Endothelial cell of umbilical vein (primary cell): Measurements from ENCODE around the gene FGF9. TPM values are rescaled to one million over a fixed set of nuclear protein-coding genes. Genes with fewer than 3 reads are reported as not detected.

Experiments
- BruUV-seq: library from RNA; stranded (reverse); fragments of 400-500 nt; replicated peaks from 2 replicates; lab custom pipeline; 2021; lab: Mats Ljungman, UMichigan
- CTCF ChIA-PET: fragments of 300-600, 350-600 bp; sonication (Branson Sonifier 250); formaldehyde crosslinking; loops from one replicate; lab custom pipeline; 2021; ENCODE audit warnings: antibody characterized with exemption, inconsistent platforms; lab: Charles Lee
- POLR2A ChIA-PET: fragments of 300-600, 350-600 bp; sonication (Branson Sonifier 250); formaldehyde crosslinking; loops from one replicate; lab custom pipeline; 2021; ENCODE audit warnings: antibody characterized with exemption, inconsistent platforms; lab: Charles Lee
- DNase-seq: peaks from one replicate; pipeline ENCODE4 v3.0.0-alpha.2; 2011; ENCODE audit warnings: low read depth, low spot score
- FAIRE-seq: peaks from 2 replicates; lab custom pipeline; 2011; peaks lifted over from hg19 to GRCh38; lab: Jason Lieb, UNC
- H2AFZ ChIP-seq: 2 replicates; pipeline ENCODE4 v1.6.0; 2012; ENCODE audit warnings: low read depth, low read length, control low read depth, inconsistent platforms
- H3K27ac ChIP-seq: 2 replicates; pipeline ENCODE4 v1.5.1; 2011; ENCODE audit warnings: low read depth, mild to moderate bottlenecking, control low read depth, low read length, moderate library complexity; ENCODE audit not compliant: insufficient read depth
- H3K27me3 ChIP-seq, 2 experiments: 2 replicates each; pipeline versions ENCODE4 v1.6.0 to v1.6.1; 2011; ENCODE audit warnings: low read length in 2 of 2, mixed read lengths in 1 of 2; ENCODE audit not compliant: control insufficient read depth in 2 of 2, insufficient read depth in 2 of 2
- H3K36me3 ChIP-seq, 2 experiments: 2 replicates in 1 of 2; 3 replicates in 1 of 2; pipeline ENCODE4 v1.5.1; 2011; ENCODE audit warnings: low read length in 2 of 2, mild to moderate bottlenecking in 1 of 2, moderate library complexity in 1 of 2; ENCODE audit not compliant: control insufficient read depth in 2 of 2, insufficient read depth in 2 of 2; ENCODE audit errors: extremely low read depth in 1 of 2
- H3K4me1 ChIP-seq: 3 replicates; pipeline ENCODE4 v1.5.1; 2011; ENCODE audit warnings: mild to moderate bottlenecking, low read length; ENCODE audit not compliant: control insufficient read depth, insufficient read depth; ENCODE audit errors: extremely low read depth
- H3K4me2 ChIP-seq: 2 replicates; pipeline ENCODE4 v1.6.1; 2011; ENCODE audit warnings: low read length, control low read depth, mixed read lengths; ENCODE audit not compliant: insufficient read depth
- H3K4me3 ChIP-seq, 3 experiments: fragments of 200-600 bp in 1 of 3; sonication (generic), shearing (Covaris generic) in 1 of 3; replicated peaks in 1 of 3; 2 replicates each; pipeline ENCODE4 v1.5.1; 2011 to 2016; ENCODE audit warnings: control low read depth in 3 of 3, low read length in 3 of 3, mild to moderate bottlenecking in 2 of 3, inconsistent platforms in 1 of 3, low read depth in 1 of 3, moderate library complexity in 1 of 3; ENCODE audit not compliant: insufficient read depth in 1 of 3
- H3K79me2 ChIP-seq: 2 replicates; pipeline ENCODE4 v1.6.0; 2012; ENCODE audit warnings: low read length, inconsistent platforms; ENCODE audit not compliant: control insufficient read depth, insufficient read depth
- H3K9ac ChIP-seq: replicated peaks from 2 replicates; pipeline ENCODE3; 2011; ENCODE audit warnings: low read length, control low read depth; ENCODE audit not compliant: insufficient read depth; ENCODE audit errors: extremely low read depth
- H3K9me1 ChIP-seq: replicated peaks from 3 replicates; pipeline ENCODE4 v1.6.0; 2011; ENCODE audit warnings: mild to moderate bottlenecking, low read length; ENCODE audit not compliant: control insufficient read depth, insufficient read depth; ENCODE audit errors: extremely low read depth
- H3K9me3 ChIP-seq: replicated peaks from 2 replicates; pipeline ENCODE4 v1.5.1; 2012; ENCODE audit warnings: low read length, inconsistent platforms; ENCODE audit not compliant: control insufficient read depth, insufficient read depth
- H4K20me1 ChIP-seq: replicated peaks from 2 replicates; pipeline ENCODE3; 2011; ENCODE audit warnings: mild to moderate bottlenecking, low read length; ENCODE audit not compliant: control insufficient read depth, insufficient read depth; ENCODE audit errors: extremely low read depth
- EZH2 ChIP-seq: IDR thresholded peaks from 2 replicates; pipeline ENCODE4 v1.6.1; 2012; ENCODE audit warnings: borderline replicate concordance, low read depth, mild to moderate bottlenecking, moderate library complexity, low read length, inconsistent platforms; ENCODE audit not compliant: severe bottlenecking
- FOS ChIP-seq: IDR thresholded peaks from 2 replicates; pipeline ENCODE4 v1.6.1; 2011; ENCODE audit warnings: mild to moderate bottlenecking, low read length, moderate library complexity, borderline replicate concordance; ENCODE audit not compliant: insufficient read depth
- GATA2 ChIP-seq: IDR thresholded peaks from 2 replicates; pipeline ENCODE4 v1.7.0; 2011; ENCODE audit warnings: low read depth, mild to moderate bottlenecking, moderate library complexity, mixed read lengths, low read length; ENCODE audit not compliant: insufficient read length, insufficient read depth
- JUN ChIP-seq: IDR thresholded peaks from 2 replicates; pipeline ENCODE4 v1.6.1; 2011; ENCODE audit warnings: borderline replicate concordance, low read depth; ENCODE audit not compliant: insufficient read length, insufficient read depth
- MYC ChIP-seq: IDR thresholded peaks from one replicate; pipeline ENCODE4 v1.6.1; 2011; ENCODE audit warnings: mild to moderate bottlenecking, low read depth, low read length
- POLR2A ChIP-seq: IDR thresholded peaks from 2 replicates; pipeline ENCODE4 v1.6.1; 2012; ENCODE audit warnings: low read depth, mild to moderate bottlenecking, control low read depth, low read length
- POLR2AphosphoS5 ChIP-seq: IDR thresholded peaks from 2 replicates; pipeline ENCODE4 v1.6.1; 2012; ENCODE audit warnings: low read depth, mild to moderate bottlenecking, control low read depth, low read length, moderate library complexity; ENCODE audit not compliant: insufficient read depth
- dilution Hi-C: fragments of 300-500 bp; cut with MboI; formaldehyde crosslinking; loops from one replicate; pipeline ENCODE4 v1.15.0; 2019; ENCODE audit warnings: low sequenced_read_pairs; ENCODE audit not compliant: extremely low pct_ligation_motif_present
- intact Hi-C: fragments of 100-400 bp; cut with micrococcal nuclease; formaldehyde crosslinking; loops from one replicate; pipeline ENCODE4 v1.10.0; 2022
- polyA plus RNA-seq, 4 experiments: library from polyadenylated mRNA; depleted of rRNA in 3 of 4; stranded (reverse) in 3 of 4; unstranded in 1 of 4; fragments of >200 nt; gene quantifications; 2 replicates each; pipeline versions ENCODE4 v1.2.1 to v1.2.3, GENCODE V29; 2011 to 2012; ENCODE audit warnings: missing spikeins in 1 of 4
- total RNA-seq: library from RNA; stranded (reverse); gene quantifications from 2 replicates; pipeline ENCODE4 v1.2.3, GENCODE V29; 2021
- TF ChIP-seq, protein P1 (sequence below), 2 donors: IDR thresholded peaks; 1 replicate in 1 of 2; 2 replicates in 1 of 2; pipeline ENCODE4 v1.5.1; 2011; ENCODE audit warnings: low read length in 2 of 2, mild to moderate bottlenecking in 2 of 2, moderate library complexity in 2 of 2, control low read depth in 1 of 2, inconsistent platforms in 1 of 2, low read depth in 1 of 2; ENCODE audit not compliant: insufficient read depth in 1 of 2; ENCODE audit errors: extremely low read depth in 1 of 2
- TF ChIP-seq, protein P2 (sequence below): IDR thresholded peaks from 2 replicates; pipeline ENCODE4 v1.6.1; 2011; ENCODE audit not compliant: insufficient read depth, insufficient read length

The FGF9 gene
- total and polyA plus RNA-seq, 2 donors (not counting 3 experiments of a cell fraction or from before 2014, with no cell fraction given), result not detected

DNA sequence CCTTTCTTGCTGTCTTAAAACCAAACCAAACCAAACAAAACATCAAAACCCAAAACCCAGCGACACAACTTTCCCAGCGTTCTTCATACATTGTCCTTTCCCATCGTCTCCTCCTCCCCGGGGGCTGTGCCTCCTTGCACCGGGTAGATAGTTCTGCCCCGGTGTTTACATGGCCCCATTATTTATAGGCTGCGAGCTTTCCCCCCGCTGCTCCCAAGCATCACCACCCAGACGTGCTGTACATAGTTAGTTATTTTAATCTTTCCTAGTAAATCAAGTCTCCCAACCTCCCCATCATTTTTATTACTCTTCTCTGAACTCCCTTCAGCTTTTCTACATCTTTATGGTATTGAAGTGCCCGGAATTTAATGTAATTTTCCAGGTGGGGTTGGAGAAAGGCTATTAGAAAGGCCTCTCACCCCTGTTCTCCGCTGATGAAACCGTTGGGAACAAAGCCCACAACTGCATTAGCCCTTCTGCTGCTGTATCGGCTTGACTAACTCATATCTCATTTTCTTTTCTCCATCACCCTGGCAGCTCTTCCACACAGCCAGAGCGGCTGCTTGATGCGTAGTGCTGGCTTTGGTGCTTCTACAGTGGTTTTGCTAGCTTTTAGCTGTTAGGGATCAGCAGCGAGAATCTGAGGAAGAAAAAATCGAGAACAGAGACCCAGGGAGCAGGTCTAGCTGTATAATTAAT lies 53.1 kb downstream of the FGF9 start:
- Histone ChIP-seq H3K79me2 (no peaks in the 10 kb centered on the region), H3K36me3 (no peaks in the 10 kb centered on the region), H4K20me1 (no peaks in the 10 kb centered on the region), H3K9me3 (peaks cover 4% of the 10 kb centered on the region), H2AFZ (no peak overlapping the region), H3K9ac (no peak overlapping the region), H3K9me1 (no peaks in the 10 kb centered on the region), H3K27me3 (no peaks in the 10 kb centered on the region), H3K4me2 (no peak overlapping the region), H3K4me3 (no peak overlapping the region), H3K4me1 (no peaks in the 10 kb centered on the region), H3K27ac (no peak overlapping the region)
- intact Hi-C loops, result no loop called here
- no peak for FAIRE-seq
- POLR2A ChIA-PET, result no interaction called here
- no peak for DNase-seq
- BruUV-seq, result no TSS peak
- TF ChIP-seq MYC (no peak), POLR2AphosphoS5 (no peak), JUN (no peak), GATA2 (no peak), EZH2 (no peak)
- CTCF ChIA-PET, result no interaction called here
- dilution Hi-C loops, result no loop called here

DNA sequence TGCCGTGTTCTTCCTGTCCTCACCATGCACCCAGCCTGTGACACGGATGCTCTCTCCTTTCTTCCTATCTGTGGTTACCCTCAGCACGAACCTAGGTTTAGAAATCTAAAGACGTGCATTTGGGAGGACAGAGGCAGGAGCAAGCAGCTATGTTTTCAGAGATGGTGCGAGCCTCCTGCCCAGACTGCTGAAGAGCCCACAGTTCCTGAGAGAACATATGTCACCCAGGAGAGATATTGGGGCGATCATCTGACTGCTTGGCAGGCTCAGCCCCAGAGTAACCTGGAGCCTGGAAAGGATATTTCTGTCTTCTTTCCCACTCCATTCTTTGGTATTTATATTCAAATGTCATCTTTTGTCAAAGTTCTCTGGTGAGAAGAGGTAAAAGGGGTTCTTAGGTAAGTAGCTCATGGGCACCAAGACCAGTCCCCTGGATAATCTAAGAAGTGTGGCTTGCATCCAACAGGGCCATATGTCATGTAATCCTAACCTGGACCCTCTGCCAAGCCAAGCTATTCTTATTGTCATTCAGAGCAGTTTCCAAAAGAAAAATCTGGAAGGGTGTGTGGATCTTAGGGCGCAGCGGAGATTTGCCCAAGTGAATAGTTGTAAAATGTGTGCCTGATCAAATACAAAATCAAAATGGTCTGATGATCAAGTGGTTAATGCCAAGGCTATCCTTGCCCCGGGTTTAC lies 59.5 kb downstream of the FGF9 start:
- ChIA-PET POLR2A (no interaction called here), CTCF (no interaction called here)
- Histone ChIP-seq H3K9me1 (no peaks in the 10 kb centered on the region), H3K9me3 (peaks cover 1% of the 10 kb centered on the region), H2AFZ (no peak overlapping the region), H3K4me2 (no peak overlapping the region), H3K4me3 (no peak overlapping the region), H3K27me3 (no peaks in the 10 kb centered on the region), H4K20me1 (no peaks in the 10 kb centered on the region), H3K4me1 (no peaks in the 10 kb centered on the region), H3K79me2 (no peaks in the 10 kb centered on the region), H3K9ac (no peak overlapping the region), H3K36me3 (no peaks in the 10 kb centered on the region), H3K27ac (no peak overlapping the region)
- no TSS peak for BruUV-seq
- no peak for FAIRE-seq
- dilution Hi-C loops (no loop called here), intact Hi-C loops (no loop called here)
- TF ChIP-seq JUN, result no peak
- TF ChIP-seq, protein P1, sequence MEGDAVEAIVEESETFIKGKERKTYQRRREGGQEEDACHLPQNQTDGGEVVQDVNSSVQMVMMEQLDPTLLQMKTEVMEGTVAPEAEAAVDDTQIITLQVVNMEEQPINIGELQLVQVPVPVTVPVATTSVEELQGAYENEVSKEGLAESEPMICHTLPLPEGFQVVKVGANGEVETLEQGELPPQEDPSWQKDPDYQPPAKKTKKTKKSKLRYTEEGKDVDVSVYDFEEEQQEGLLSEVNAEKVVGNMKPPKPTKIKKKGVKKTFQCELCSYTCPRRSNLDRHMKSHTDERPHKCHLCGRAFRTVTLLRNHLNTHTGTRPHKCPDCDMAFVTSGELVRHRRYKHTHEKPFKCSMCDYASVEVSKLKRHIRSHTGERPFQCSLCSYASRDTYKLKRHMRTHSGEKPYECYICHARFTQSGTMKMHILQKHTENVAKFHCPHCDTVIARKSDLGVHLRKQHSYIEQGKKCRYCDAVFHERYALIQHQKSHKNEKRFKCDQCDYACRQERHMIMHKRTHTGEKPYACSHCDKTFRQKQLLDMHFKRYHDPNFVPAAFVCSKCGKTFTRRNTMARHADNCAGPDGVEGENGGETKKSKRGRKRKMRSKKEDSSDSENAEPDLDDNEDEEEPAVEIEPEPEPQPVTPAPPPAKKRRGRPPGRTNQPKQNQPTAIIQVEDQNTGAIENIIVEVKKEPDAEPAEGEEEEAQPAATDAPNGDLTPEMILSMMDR (IDR thresholded peaks at IDR 0.05; ENCODE audit: extremely low read depth in 1 of 2, insufficient read depth in 1 of 2, low read depth in 1 of 2, low read length in 2 of 2), result no peak
- no peak for TF ChIP-seq FOS
- TF ChIP-seq MYC, result no peak
- TF ChIP-seq, protein P2, sequence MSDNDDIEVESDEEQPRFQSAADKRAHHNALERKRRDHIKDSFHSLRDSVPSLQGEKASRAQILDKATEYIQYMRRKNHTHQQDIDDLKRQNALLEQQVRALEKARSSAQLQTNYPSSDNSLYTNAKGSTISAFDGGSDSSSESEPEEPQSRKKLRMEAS, result no peak
- TF ChIP-seq POLR2AphosphoS5, result no peak
- TF ChIP-seq EZH2, result no peak
- TF ChIP-seq GATA2, result no peak
- TF ChIP-seq POLR2A, result no peak
- DNase-seq, result no peak
